ENCODE measurements around the gene SLC45A3. TPM values are rescaled to one million over a fixed set of nuclear protein-coding genes. Genes with fewer than 3 reads are reported as not detected.
"Not testable (repeated sequence)": the region's sequence is repeated elsewhere in the genome, so short reads cannot be mapped to it uniquely, and the experiment has no call there.

The SLC45A3 gene, protein sequence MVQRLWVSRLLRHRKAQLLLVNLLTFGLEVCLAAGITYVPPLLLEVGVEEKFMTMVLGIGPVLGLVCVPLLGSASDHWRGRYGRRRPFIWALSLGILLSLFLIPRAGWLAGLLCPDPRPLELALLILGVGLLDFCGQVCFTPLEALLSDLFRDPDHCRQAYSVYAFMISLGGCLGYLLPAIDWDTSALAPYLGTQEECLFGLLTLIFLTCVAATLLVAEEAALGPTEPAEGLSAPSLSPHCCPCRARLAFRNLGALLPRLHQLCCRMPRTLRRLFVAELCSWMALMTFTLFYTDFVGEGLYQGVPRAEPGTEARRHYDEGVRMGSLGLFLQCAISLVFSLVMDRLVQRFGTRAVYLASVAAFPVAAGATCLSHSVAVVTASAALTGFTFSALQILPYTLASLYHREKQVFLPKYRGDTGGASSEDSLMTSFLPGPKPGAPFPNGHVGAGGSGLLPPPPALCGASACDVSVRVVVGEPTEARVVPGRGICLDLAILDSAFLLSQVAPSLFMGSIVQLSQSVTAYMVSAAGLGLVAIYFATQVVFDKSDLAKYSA
- polyA plus RNA-seq (2011; rRNA removed) (1.7 and 1.8 TPM in 2 replicates), polyA minus RNA-seq (2011; rRNA and poly(A)+ RNA removed) (0.91 and 1.5 TPM in 2 replicates)

DNA sequence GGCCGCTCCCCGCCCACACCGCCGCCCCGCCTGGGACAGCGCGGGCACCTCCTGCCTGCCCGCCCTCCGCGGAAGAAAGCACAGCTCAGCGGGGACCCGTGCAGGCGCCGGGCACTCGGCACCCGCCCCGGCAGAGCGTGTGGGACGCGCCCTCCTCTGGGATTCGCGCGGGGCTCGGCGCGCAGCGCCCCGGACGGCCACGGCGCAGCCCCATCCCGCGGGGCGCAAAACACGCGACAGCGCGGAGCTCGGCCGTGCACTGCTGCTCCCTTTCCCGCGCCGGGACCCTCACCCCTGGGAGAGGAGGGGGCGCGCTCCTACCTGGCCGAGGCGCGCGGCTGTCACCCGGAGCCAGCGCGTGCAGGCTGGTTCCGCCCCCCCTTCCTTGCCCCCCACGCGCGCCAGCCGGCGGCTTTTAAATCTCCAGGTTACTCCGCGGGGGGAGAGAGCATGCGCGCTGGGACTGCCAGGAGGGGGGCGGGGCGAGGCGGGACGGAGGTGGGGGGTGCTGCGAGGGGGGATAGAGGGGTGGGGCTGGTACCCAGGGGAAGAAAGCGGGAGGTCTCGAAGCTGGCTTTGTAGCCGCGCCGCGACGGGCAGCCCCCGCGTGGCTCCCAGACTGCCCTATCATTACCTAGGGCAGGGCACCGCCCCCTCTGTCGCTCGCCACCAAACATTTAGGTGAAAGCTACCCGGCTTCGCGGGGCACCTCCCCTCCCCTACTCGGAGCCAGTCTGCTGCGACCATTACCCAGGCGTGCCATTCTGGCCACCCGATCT, at the start of gene SLC45A3:
TSS of gene SLC45A3 (minus strand) at position 437 of the 779 bp plus-strand sequence. CDS start 15,853 bp downstream, outside the sequence.
- DNase-seq (ENCODE audit: low read depth, low spot score) = no peak
- Histone ChIP-seq H3K27ac (ENCODE audit: low read depth, low read length) (peak within 1 kb of the TSS; percentile 31), H3K27me3 (ENCODE audit: control insufficient read depth, insufficient read depth, low read length) (peaks cover 4% of the 10 kb centered on the region), H3K4me3 (ENCODE audit: low read depth, low read length) (peak within 1 kb of the TSS; percentile 68), H3K9me3 (ENCODE audit: control insufficient read depth, insufficient read depth, low read length) (no peaks in the 10 kb centered on the region)
- TF ChIP-seq, protein P1, sequence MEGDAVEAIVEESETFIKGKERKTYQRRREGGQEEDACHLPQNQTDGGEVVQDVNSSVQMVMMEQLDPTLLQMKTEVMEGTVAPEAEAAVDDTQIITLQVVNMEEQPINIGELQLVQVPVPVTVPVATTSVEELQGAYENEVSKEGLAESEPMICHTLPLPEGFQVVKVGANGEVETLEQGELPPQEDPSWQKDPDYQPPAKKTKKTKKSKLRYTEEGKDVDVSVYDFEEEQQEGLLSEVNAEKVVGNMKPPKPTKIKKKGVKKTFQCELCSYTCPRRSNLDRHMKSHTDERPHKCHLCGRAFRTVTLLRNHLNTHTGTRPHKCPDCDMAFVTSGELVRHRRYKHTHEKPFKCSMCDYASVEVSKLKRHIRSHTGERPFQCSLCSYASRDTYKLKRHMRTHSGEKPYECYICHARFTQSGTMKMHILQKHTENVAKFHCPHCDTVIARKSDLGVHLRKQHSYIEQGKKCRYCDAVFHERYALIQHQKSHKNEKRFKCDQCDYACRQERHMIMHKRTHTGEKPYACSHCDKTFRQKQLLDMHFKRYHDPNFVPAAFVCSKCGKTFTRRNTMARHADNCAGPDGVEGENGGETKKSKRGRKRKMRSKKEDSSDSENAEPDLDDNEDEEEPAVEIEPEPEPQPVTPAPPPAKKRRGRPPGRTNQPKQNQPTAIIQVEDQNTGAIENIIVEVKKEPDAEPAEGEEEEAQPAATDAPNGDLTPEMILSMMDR (IDR thresholded peaks at IDR 0.05; ENCODE audit: low read depth, low read length) = no peak
- ChIA-PET CTCF (interaction anchor here (1.6 to 5.2 kb wide), 2 partner anchors 21 to 31 kb away, joined by 6 to 46 read pairs; no protein-coding TSS in a partner anchor), POLR2A (no interaction called here)

DNA sequence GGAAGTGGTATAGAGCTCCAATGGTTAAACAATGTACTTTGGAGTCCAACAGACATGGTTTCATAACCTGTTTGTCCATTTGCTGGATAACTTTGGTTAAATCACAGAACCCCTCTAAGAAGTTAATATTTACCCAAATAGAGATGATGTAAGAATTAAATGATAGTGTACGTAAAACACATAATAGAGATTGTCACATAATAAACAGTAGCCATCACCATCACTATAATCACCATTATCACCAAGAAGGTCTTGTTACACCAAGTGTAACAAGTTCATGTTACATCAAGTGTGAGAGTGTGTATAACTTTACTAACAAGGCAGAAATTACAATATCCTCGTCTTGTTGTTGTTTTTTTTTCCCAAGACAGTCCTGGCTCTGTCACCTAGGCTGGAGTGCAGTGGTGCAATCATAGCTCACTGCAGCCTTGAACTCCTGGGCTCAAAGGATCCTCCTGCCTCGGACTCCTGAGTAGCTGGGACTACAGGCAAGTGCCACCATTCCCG, 46.4 kb upstream of the SLC45A3 start:
- CTCF ChIA-PET = interaction anchor here (0.6 to 16.1 kb wide), 2 partner anchors 15 to 69 kb away, joined by 4 to 174 read pairs; no protein-coding TSS in a partner anchor
- TF ChIP-seq, protein P1 (IDR thresholded peaks at IDR 0.05; ENCODE audit: low read depth, low read length) = no peak
- H3K4me3 ChIP-seq (ENCODE audit: low read depth, low read length) = no peak overlapping the region
- no peaks in the 10 kb centered on the region for H3K9me3 ChIP-seq (ENCODE audit: control insufficient read depth, insufficient read depth, low read length)
- H3K27me3 ChIP-seq (ENCODE audit: control insufficient read depth, insufficient read depth, low read length) = no peaks in the 10 kb centered on the region
- DNase-seq (ENCODE audit: low read depth, low spot score) = no peak
- H3K27ac ChIP-seq (ENCODE audit: low read depth, low read length) = no peak overlapping the region
- POLR2A ChIA-PET = no interaction called here

DNA sequence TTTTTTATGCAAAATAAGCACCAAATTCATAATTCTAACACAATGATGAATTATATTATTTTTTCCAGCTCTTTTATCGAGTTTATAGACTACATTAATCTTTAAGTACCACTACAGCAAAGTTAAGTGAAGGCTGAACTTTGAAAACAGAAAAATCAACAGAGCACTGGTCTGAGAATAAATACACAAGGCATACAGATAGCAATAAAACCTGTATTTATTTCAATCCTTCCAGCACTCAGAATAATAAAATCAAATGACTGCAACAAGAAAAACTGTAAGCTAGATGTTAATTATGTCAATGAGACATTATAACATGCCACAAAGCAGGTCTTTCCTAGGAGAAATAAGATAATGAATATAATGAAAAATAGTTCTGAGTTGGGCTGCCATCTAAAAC, 45.2 kb upstream of the SLC45A3 start:
- TF ChIP-seq, protein P1 (IDR thresholded peaks at IDR 0.05; ENCODE audit: low read depth, low read length) = no peak
- CTCF ChIA-PET = interaction anchor here (1.7 to 16.1 kb wide), 2 partner anchors 13 to 252 kb away, joined by 4 to 174 read pairs; no protein-coding TSS in a partner anchor
- no peak for DNase-seq (ENCODE audit: low read depth, low spot score)
- no peak overlapping the region for H3K27ac ChIP-seq (ENCODE audit: low read depth, low read length)
- H3K4me3 ChIP-seq (ENCODE audit: low read depth, low read length) = no peak overlapping the region
- H3K9me3 ChIP-seq (ENCODE audit: control insufficient read depth, insufficient read depth, low read length) = no peaks in the 10 kb centered on the region
- no peaks in the 10 kb centered on the region for H3K27me3 ChIP-seq (ENCODE audit: control insufficient read depth, insufficient read depth, low read length)
- POLR2A ChIA-PET = no interaction called here

DNA sequence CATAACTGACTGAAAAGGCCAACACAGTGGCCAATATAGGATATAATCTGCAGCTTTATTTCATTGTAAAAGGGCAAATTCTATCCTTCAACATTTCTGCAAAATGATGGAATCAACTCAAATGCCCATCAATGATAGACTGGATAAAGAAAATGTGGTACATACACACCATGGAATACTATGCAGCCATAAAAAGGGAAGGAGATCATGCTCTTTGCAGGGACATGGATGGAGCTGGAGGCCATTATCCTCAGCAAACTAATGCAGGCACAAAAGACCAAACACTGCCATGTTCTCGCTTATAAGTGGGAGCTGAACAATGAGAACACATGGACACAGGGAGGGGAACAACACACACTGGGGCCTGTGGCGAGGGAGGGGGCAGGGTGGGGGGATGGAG, 40.4 kb upstream of the SLC45A3 start:
- ChIA-PET POLR2A (interaction anchor here (0.7 kb wide), 1 partner anchor 56 kb away, joined by 6 read pairs; no protein-coding TSS in a partner anchor), CTCF (interaction anchor here (0.8 to 16.1 kb wide), 3 partner anchors 9 to 257 kb away, joined by 4 to 174 read pairs (median 4); no protein-coding TSS in a partner anchor)
- H3K27ac ChIP-seq (ENCODE audit: low read depth, low read length); H3K27me3 ChIP-seq (ENCODE audit: control insufficient read depth, insufficient read depth, low read length); H3K4me3 ChIP-seq (ENCODE audit: low read depth, low read length); H3K9me3 ChIP-seq (ENCODE audit: control insufficient read depth, insufficient read depth, low read length); DNase-seq (ENCODE audit: low read depth, low spot score): not testable (repeated sequence)

DNA sequence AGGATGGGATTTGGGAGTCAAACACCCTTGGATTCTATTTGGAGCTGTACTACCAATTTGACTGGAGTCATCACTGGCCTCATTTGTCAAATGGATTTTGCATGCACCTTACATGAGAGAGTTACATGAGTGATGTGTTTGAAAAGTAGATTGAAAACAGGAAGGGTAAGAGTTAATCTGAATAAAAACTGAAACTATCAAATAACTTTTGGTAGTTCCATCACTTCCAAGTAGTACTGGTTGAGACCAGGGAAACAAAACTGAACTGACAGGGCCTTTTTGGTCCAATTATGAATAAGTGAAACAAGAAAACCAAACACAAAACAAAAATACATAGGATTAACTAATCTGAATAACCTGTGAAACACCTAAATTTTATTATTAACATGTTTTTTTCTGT, 39.5 kb upstream of the SLC45A3 start:
- TF ChIP-seq, protein P1 (IDR thresholded peaks at IDR 0.05; ENCODE audit: low read depth, low read length) = no peak
- ChIA-PET POLR2A (no interaction called here), CTCF (interaction anchor here (16.1 kb wide), 1 partner anchor 8 kb away, joined by 174 read pairs; no protein-coding TSS in a partner anchor)

More for the DNA sequence above, 39.5 kb upstream of the SLC45A3 start:
- DNase-seq (ENCODE audit: low read depth, low spot score) = no peak
- no peaks in the 10 kb centered on the region for H3K27me3 ChIP-seq (ENCODE audit: control insufficient read depth, insufficient read depth, low read length)
- H3K9me3 ChIP-seq (ENCODE audit: control insufficient read depth, insufficient read depth, low read length) = no peaks in the 10 kb centered on the region
- H3K27ac ChIP-seq (ENCODE audit: low read depth, low read length) = no peak overlapping the region
- no peak overlapping the region for H3K4me3 ChIP-seq (ENCODE audit: low read depth, low read length)

Measured in AG04450 (cell line).